DMS79 treated with DMSO at 0.1 percent for 48 hours (cell line): ENCODE measurements around the gene SUCLA2.
"Not testable (repeated sequence)": the region's sequence is repeated elsewhere in the genome, so short reads cannot be mapped to it uniquely, and the experiment has no call there.

Experiments
- DNase-seq: peaks from one replicate; lab custom pipeline; 2025; lab: John Stamatoyannopoulos, UW

Gene SUCLA2

GRCh38 chr13:48001114-48001881, at the start of gene SUCLA2:
SUCLA2 (minus strand) TSS chr13:48001273; CDS start chr13:48001269, 4 bp downstream.
- peak; percentile 55 for DNase-seq

- DNase-seq, result no peak
These were observed 49.5 kb upstream of the SUCLA2 start for GRCh38 chr13:48050550-48050949.

GRCh38 chr13:48043789-48044503, 42.9 kb upstream of the SUCLA2 start:
- no peak for DNase-seq

- no peak for DNase-seq
These were observed 41.8 kb upstream of the SUCLA2 start for GRCh38 chr13:48042894-48043293.

- DNase-seq, result no peak
These were observed 39.8 kb upstream of the SUCLA2 start for GRCh38 chr13:48040896-48041295.

GRCh38 chr13:48040049-48040448, 39.0 kb upstream of the SUCLA2 start:
- no peak for DNase-seq

- DNase-seq, result no peak
These were observed 37.7 kb upstream of the SUCLA2 start for GRCh38 chr13:48038761-48039160.

- peak; percentile 83 for DNase-seq
These were observed 36.5 kb upstream of the SUCLA2 start, which contains the start of gene NUDT15 for GRCh38 chr13:48037346-48038173. NUDT15 (plus strand) TSS chr13:48037726; CDS start chr13:48037747, 21 bp downstream.

- DNase-seq, result no peak
These were observed 28.8 kb upstream of the SUCLA2 start for GRCh38 chr13:48029859-48030258.

- no peak for DNase-seq
These were observed 27.0 kb upstream of the SUCLA2 start for GRCh38 chr13:48028066-48028465.

GRCh38 chr13:48019796-48020195, 18.7 kb upstream of the SUCLA2 start:
- DNase-seq, result no peak

- no peak for DNase-seq
These were observed 17.6 kb upstream of the SUCLA2 start for GRCh38 chr13:48018637-48019036.

GRCh38 chr13:48014359-48014758, 13.3 kb upstream of the SUCLA2 start:
- no peak for DNase-seq

GRCh38 chr13:48012668-48013067, 11.6 kb upstream of the SUCLA2 start:
- DNase-seq, result no peak

GRCh38 chr13:48010698-48011097, 9.6 kb upstream of the SUCLA2 start:
- no peak for DNase-seq

GRCh38 chr13:48009284-48009683, 8.2 kb upstream of the SUCLA2 start:
- no peak for DNase-seq

GRCh38 chr13:48006396-48006795, 5.3 kb upstream of the SUCLA2 start:
- no peak for DNase-seq

- DNase-seq, result no peak
These were observed 3.1 kb upstream of the SUCLA2 start for GRCh38 chr13:48004201-48004600.

GRCh38 chr13:48001999-48002398, 926 bp upstream of the SUCLA2 start:
- DNase-seq, result not testable (repeated sequence)

- DNase-seq, result no peak
These were observed 437 bp downstream of the SUCLA2 start for GRCh38 chr13:48000559-48001113.

GRCh38 chr13:47999973-48000372, 1.1 kb downstream of the SUCLA2 start:
- DNase-seq, result no peak

GRCh38 chr13:47997384-47997783, 3.7 kb downstream of the SUCLA2 start:
- no peak for DNase-seq
